NCI-H2081 (cell line): ENCODE data around the gene MYADML2.

Source experiments
- DNase-seq, 2 experiments: peaks; one replicate each; lab custom pipeline; 2025; lab: John Stamatoyannopoulos, UW

MYADML2 gene

DNA sequence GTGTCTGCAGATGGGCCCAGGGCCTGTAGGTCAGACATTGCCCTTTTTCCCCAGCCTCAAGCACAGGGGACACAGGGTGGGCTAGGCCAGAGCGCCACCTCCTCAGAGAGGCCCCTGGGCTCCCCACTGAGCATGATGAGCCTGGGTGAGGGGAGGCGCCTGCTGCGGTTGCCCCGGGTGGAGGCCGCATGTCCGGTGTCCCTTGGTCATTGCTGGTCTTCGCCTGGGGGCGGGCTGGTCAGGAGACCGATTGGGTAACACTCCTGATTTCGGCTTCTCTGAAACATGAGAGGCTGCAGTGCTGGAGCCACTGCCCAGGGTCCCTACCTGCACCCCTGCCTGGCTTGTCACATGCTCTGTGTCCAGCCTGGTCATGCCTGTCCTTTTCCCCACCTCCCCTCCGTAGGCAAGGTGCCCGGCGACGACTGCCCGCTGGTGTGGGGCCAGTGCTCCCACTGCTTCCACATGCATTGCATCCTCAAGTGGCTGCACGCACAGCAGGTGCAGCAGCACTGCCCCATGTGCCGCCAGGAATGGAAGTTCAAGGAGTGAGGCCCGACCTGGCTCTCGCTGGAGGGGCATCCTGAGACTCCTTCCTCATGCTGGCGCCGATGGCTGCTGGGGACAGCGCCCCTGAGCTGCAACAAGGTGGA, 47.4 kb downstream of the MYADML2 start:
- no peak for DNase-seq

DNA sequence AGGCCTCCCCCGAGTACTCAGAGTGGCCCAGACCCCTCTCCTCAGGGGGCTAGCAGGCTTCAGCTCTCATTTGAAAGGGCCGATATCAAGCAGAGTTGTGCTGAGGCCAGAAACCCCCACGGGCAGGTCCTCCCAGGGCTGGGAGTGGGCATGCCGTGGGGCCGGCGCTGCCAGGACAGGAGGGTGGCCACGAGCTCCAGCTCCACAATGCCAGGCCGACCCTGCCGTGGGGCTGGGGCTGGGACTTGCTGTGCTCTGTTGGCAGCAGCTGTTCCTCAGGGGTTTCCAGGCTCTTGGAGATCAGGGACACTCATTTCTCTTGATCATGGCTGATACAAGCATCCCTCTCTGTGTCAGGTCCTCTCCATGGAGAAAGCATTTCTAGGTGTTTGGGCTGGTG, 48.1 kb downstream of the MYADML2 start:
- no peak for DNase-seq

GRCh38 chr17:81898029-81898866, 48.8 kb downstream of the MYADML2 start:
- DNase-seq, result no peak

GRCh38 chr17:81895400-81895799, 51.6 kb downstream of the MYADML2 start:
- no peak for DNase-seq

- DNase-seq, result no peak
These were observed 55.8 kb downstream of the MYADML2 start for GRCh38 chr17:81891303-81891552.

- no peak for DNase-seq
These were observed 56.4 kb downstream of the MYADML2 start for GRCh38 chr17:81890447-81891302.
